Pons (tissue), 1 donor: ENCODE data around the gene DEXI.

ENCODE experiments used
- DNase-seq: peaks from one replicate; pipeline ENCODE4 v3.0.0-alpha.2; 2016; ENCODE audit warnings: low spot score

Gene DEXI

GRCh38 chr16:10942352-10943063 lies at the start of gene DEXI:
TSS of gene DEXI (minus strand) at chr16:10942468. CDS start at chr16:10942005, 463 bp downstream.
- peak; percentile 91 for DNase-seq

- no peak for DNase-seq
These were observed 48.1 kb upstream of the DEXI start for GRCh38 chr16:10990378-10990777.

- DNase-seq, result no peak
These were observed 47.3 kb upstream of the DEXI start for GRCh38 chr16:10989559-10989958.

GRCh38 chr16:10988879-10989278 lies 46.6 kb upstream of the DEXI start:
- DNase-seq, result no peak

- no peak for DNase-seq
These were observed 46.0 kb upstream of the DEXI start for GRCh38 chr16:10988164-10988803.

GRCh38 chr16:10987361-10988163 lies 45.3 kb upstream of the DEXI start:
- DNase-seq, result no peak

- DNase-seq, result no peak
These were observed 42.2 kb upstream of the DEXI start for GRCh38 chr16:10984509-10984908.

- no peak for DNase-seq
These were observed 40.9 kb upstream of the DEXI start for GRCh38 chr16:10983159-10983558.

GRCh38 chr16:10982465-10983150 lies 40.3 kb upstream of the DEXI start:
- peak; percentile 18 for DNase-seq

- no peak for DNase-seq
These were observed 39.5 kb upstream of the DEXI start for GRCh38 chr16:10981697-10982216.

- no peak for DNase-seq
These were observed 38.5 kb upstream of the DEXI start for GRCh38 chr16:10980813-10981212.

GRCh38 chr16:10979717-10980601 lies 37.7 kb upstream of the DEXI start:
- peak; percentile 69 for DNase-seq

GRCh38 chr16:10978871-10979446 lies 36.7 kb upstream of the DEXI start:
- peak; percentile 45 for DNase-seq

GRCh38 chr16:10978124-10978523 lies 35.9 kb upstream of the DEXI start:
- DNase-seq, result no peak

GRCh38 chr16:10976634-10977033 lies 34.4 kb upstream of the DEXI start:
- no peak for DNase-seq

- no peak for DNase-seq
These were observed 30.7 kb upstream of the DEXI start for GRCh38 chr16:10972819-10973464.

GRCh38 chr16:10972108-10972818 lies 30.0 kb upstream of the DEXI start:
- DNase-seq, result no peak

- DNase-seq, result peak; percentile 80
These were observed 29.3 kb upstream of the DEXI start for GRCh38 chr16:10971560-10971961.

GRCh38 chr16:10970065-10970464 lies 27.8 kb upstream of the DEXI start:
- no peak for DNase-seq
